IPS DF 19.7 (cell line): Measurements from ENCODE around the gene AMY1A.
"Not testable (repeated sequence)": the region's sequence is repeated elsewhere in the genome, so short reads cannot be mapped to it uniquely, and the experiment has no call there.

ENCODE experiments used
- DNase-seq: peaks from one replicate; pipeline ENCODE4 v3.0.0-alpha.2; 2013; ENCODE audit warnings: low read depth, low spot score

AMY1A gene

GRCh38 chr1:103655460-103655859, at the start of gene AMY1A:
TSS of gene AMY1A (plus strand) at chr1:103655760. CDS start at chr1:103656331, 571 bp downstream.
- DNase-seq: not testable (repeated sequence)

DNA sequence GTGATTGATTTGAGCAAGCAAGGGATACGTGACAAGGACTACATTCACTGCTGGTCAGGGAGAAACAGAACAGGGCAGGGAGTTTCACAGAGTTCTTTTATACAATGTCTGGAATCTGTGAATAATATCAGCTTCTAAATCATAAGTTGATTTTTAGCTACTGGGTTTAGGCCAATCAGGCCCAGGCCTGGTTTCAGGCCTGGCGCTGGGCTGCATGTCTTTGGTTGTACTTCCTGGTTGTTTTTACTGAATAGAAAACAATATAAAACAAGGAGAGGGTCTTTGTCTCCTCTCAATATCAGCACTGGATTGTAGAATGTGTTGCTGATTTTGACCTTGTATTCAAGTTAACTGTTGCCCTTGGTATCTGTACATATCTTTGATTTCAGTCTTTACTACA, 39.2 kb upstream of the AMY1A start:
- DNase-seq: no peak

- DNase-seq: not testable (repeated sequence)
Measured at GRCh38 chr1:103616994-103617477, 38.5 kb upstream of the AMY1A start, which contains the start of gene AMY2A. TSS of gene AMY2A (plus strand) at chr1:103617427. CDS start at chr1:103617441, 14 bp downstream.

- not testable (repeated sequence) for DNase-seq
Measured at GRCh38 chr1:103627436-103627835, 28.1 kb upstream of the AMY1A start.

DNA sequence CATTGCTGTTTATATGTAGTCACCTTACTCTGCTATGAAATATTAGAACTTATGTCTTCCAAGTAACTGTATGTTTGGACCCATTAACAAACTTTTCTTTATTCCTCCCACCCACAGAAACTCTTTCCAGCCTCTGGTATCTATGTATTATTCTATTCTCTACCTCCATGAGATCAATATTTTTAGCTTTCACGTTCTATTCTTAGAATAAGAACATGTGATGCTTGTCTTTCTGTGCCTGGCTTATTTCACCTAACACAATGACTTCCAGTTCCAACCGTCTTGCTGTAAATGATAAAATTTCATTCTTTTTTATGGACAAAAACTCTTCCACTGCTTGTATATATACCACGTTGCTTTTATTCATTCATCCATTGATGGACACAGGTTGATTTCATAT, 14.4 kb upstream of the AMY1A start:
- DNase-seq: not testable (repeated sequence)

- DNase-seq: not testable (repeated sequence)
Measured at GRCh38 chr1:103643908-103644307, 11.7 kb upstream of the AMY1A start.

GRCh38 chr1:103650305-103650704, 5.3 kb upstream of the AMY1A start:
- not testable (repeated sequence) for DNase-seq

DNA sequence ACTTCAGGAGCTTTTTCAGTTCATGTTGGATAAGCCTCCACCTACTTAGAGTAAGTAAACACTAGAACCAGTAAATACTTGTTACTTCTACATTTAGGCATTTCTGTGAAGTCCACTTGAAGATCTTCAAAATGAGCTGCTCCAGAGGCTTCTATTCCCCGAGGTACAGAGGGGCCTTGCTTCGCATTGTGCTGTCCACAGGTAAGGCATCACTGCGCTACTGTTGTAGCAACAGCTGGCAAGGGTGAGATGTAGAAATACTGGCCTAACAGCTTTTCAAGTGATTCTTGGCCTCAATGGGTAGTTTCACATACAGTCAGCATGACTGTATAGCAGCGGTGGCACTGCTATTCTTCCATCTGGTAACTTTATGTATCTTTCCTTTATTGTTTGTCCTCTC, 4.7 kb upstream of the AMY1A start:
- DNase-seq: not testable (repeated sequence)

- DNase-seq: not testable (repeated sequence)
Measured at GRCh38 chr1:103654133-103654532, 1.4 kb upstream of the AMY1A start.

DNA sequence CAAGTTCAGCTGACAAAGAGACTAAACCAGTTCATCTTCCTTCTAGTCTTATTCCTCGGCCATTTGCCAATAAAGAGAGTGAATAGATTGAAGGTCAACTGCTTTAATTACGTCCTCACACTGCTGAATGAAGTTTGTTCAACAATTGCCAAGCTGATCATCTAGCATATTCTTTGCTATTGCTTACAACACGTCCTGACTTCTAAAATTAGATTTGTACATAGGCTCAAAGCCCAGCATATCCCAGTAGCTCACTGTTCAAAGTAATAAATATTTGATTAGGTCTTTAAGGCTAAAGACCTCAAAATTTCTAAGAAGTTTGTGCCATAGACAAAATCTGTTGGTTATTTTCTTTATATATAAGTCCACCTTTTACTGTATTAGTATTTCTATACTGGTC, 20.8 kb downstream of the AMY1A start:
- DNase-seq: not testable (repeated sequence)

DNA sequence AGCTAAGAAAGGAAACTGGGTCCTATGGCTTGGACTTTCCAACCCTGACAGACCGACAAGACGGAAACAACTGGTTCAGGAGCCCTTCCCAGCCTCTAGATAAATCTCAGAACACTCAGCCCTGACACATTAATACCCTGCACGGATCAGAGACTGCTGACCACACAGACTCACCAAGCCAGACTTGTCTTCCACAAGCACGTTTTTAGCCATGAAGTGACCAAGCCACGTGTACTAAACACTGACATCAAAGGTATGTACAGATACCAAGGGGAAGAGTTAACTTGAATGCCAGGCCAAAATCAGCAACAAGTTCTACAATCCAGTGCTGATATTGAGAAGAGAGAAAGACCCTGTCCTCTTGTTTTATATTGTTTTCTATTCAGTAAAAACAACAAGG, 40.5 kb downstream of the AMY1A start, which contains the start of gene AMY1B:
AMY1B (minus strand) TSS at position 101 of the 400 bp plus-strand sequence. CDS start 571 bp downstream, outside the sequence.
- DNase-seq: not testable (repeated sequence)

DNA sequence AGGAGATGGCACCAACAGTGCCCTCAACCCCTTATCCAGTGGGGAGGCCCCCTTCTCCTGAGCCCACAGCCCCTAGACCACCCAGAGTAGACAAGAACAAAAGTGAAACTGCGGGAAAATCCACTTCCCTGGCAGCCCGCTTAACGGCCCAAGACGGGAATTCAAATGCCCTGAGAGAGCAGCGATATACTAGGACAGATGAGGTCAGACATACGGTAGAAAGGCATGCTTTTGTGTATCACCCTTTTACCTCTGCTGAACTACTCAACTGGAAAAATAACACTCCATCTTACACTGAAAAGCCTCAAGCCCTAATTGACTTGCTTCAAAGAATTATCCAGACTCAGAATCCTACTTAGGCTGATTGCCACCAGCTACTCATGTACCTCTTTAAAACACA, 41.9 kb downstream of the AMY1A start:
- DNase-seq: not testable (repeated sequence)

DNA sequence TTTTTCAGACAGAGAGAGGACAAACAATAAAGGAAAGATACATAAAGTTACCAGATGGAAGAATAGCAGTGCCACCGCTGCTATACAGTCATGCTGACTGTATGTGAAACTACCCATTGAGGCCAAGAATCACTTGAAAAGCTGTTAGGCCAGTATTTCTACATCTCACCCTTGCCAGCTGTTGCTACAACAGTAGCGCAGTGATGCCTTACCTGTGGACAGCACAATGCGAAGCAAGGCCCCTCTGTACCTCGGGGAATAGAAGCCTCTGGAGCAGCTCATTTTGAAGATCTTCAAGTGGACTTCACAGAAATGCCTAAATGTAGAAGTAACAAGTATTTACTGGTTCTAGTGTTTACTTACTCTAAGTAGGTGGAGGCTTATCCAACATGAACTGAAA, 45.1 kb downstream of the AMY1A start:
- not testable (repeated sequence) for DNase-seq

DNA sequence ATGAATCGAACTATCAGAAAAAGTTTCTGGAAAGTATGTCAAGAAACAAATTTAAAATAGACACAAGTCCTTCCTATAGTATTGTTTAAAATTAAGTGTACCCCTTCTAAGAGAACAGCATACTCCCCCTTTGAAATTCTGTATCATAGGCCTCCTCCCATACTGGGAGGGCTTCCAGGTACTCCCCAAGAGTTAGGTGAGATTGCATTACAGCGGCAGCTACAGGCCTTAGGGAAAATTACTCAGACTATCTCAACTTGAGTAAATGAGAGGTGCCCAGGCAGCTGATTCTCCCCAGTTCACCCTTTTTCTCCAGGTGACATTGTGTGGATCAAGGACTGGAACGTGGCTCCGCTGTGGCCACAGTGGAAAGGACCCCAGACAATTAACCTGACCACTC, 45.7 kb downstream of the AMY1A start:
- DNase-seq: not testable (repeated sequence)

GRCh38 chr1:103707670-103708069, 52.1 kb downstream of the AMY1A start:
- DNase-seq: not testable (repeated sequence)

- not testable (repeated sequence) for DNase-seq
Measured at GRCh38 chr1:103710381-103710780, 54.8 kb downstream of the AMY1A start.
